Urinary bladder (tissue), 4 donors: Measurements from ENCODE around the gene ZYX. TPM values are rescaled to one million over a fixed set of nuclear protein-coding genes. Genes with fewer than 3 reads are reported as not detected.
"Not testable (repeated sequence)": the region's sequence is repeated elsewhere in the genome, so short reads cannot be mapped to it uniquely, and the experiment has no call there.

Experiments
- DNase-seq: peaks from one replicate; pipeline ENCODE4 v3.0.0-alpha.2; 2015; ENCODE audit errors: extremely low spot score
- H3K27ac ChIP-seq: one replicate; pipeline ENCODE4 v1.5.1; 2013; ENCODE audit warnings: low read depth, mild to moderate bottlenecking, moderate library complexity
- H3K36me3 ChIP-seq: one replicate; pipeline ENCODE4 v1.6.1; 2013; ENCODE audit warnings: mild to moderate bottlenecking, moderate library complexity; ENCODE audit not compliant: insufficient read depth
- H3K4me1 ChIP-seq: one replicate; pipeline ENCODE4 v1.6.1; 2013; ENCODE audit warnings: mild to moderate bottlenecking, moderate library complexity; ENCODE audit not compliant: insufficient read depth
- H3K4me3 ChIP-seq: one replicate; pipeline ENCODE4 v1.5.1; 2013; ENCODE audit warnings: low read depth, low read length
- WGBS: extraction: QIAGEN DNeasy Blood & Tissue Kit; methylation state at CpG from one replicate; pipeline ENCODE4 v1.1.7; 2013; 5-methylcytosine and 5-hydroxymethylcytosine counted together
- polyA plus RNA-seq: library from polyadenylated mRNA; stranded (reverse); fragments of 200-250 nt; gene quantifications from one replicate; pipeline ENCODE4 v1.2.3, GENCODE V29; 2013
- total RNA-seq: library from RNA; depleted of rRNA; stranded (reverse); fragments of >200 nt; gene quantifications from one replicate; pipeline ENCODE4 v1.2.3, GENCODE V29; 2014
- donor health status: healthy with polysubstance abuse.
- donor health status: healthy.

ZYX gene
- total and polyA plus RNA-seq, 2 donors: 37.9 to 386 TPM

DNA sequence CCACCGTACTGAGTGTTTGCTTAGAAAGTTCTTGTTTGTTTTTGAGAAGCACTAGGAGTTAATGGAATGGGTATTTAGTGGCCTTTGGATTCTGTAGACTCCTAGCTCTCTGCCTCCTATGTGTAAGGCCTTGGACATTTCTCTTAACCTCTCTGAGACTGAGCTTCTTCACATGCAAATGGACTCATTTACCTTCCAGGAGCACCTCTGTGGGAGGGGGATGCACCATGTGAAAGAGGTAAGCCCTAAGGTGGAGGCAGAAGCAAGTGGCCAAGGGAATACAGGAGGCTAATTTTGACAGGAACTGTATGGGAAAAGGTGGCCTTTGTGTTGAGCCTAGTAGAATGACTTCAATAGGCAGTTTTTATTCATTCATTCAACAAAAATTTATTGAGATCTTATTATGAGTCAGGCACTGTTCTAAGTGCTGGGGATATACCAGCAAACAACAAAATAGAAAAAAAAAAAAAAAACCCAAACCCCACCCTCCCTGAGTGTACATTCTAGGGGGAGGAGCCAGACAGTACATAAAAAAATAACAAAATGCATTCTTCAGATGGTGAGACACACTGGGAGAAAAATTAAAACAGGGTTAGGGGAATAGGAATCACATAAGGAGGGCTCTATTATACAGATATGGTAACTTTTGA, 36.7 kb downstream of the ZYX start:
- Histone ChIP-seq H3K4me3 (no peak overlapping the region), H3K27ac (no peak overlapping the region), H3K36me3 (no peaks in the 10 kb centered on the region), H3K4me1 (no peaks in the 10 kb centered on the region)
- DNase-seq: no peak
- WGBS: 47% methylated on average over 1 of the region's 1 CpG

DNA sequence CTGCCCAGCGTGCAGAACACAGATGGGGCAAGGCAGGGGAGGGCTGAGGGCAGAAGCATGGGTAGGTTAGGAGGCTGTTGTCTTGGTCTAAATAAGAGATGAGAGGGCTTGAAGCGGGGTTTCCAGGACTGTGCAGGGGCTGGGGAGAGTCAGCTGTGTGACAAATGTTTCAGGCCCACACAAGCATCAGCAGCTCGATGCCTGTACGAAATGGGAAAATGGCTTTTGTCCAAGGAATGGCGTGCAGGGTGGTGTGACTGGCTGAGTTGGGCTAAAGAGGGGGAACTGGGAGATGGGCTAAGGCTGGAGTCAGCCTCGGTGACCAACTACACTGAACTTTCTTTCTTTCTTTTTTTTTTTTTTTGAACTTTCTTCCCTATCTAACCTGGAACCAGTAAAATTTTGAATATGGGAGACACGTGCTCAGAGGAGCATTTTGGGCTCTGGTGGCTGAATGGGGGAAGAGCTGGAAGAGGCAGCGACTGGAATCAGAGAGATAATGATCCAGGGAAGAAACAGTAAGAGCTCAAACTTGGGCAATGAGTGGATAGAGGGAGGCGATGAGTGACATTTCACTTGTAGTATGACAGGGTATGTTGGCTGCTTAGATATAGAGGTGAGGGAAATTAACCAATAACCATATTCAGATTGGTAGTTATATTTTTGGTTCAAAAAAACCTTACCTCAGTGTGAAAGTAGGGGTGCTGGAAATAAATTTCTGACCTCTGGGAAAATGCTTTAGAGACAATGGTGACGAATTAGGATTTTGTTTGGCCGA, 37.7 kb downstream of the ZYX start:
- no peaks in the 10 kb centered on the region for H3K36me3 ChIP-seq
- no peak overlapping the region for H3K27ac ChIP-seq
- H3K4me1 ChIP-seq: no peaks in the 10 kb centered on the region
- no peak overlapping the region for H3K4me3 ChIP-seq
- WGBS: 85% methylated on average over 11 of the region's 11 CpGs
- no peak for DNase-seq

DNA sequence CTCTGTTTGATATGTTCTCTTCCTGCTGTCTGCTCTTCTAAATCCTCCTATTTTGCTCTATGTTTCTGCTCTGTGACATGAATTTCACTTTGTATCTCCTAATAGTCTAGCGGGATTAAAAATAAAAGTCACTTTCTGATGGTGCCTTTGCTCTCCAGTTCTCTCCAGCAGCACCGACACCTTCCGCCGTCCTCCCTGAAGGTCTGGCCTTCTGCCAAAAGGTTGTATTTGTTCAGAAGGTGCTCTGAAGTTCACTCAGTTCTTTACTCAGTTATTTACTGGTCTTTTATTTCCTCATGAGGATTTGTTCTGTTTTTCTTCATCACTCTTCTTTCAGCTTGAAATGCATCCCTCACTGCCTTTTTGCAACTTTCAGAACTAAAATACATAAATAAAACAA, 38.7 kb downstream of the ZYX start:
- H3K36me3 ChIP-seq: no peaks in the 10 kb centered on the region
- 51% methylated on average over 4 of the region's 4 CpGs for WGBS
- H3K27ac ChIP-seq: no peak overlapping the region
- H3K4me3 ChIP-seq: no peak overlapping the region
- no peaks in the 10 kb centered on the region for H3K4me1 ChIP-seq
- DNase-seq: no peak

DNA sequence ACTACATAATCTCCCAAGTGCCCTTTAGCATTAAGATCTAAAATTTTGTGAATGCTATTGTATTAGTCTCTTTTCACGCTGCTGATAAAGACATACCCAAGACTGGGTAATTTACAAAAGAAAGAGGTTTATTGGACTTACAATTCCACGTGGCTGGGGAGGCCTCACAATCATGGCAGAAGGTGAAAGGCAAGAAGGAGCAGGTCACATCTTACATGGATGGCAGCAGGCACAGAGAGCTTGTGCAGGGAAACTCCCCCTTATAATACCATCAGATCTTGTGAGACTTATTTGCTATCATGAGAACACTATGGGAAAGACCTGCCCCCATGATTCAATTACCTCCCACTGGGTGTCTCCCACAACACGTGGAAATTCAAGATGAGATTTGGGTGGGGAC, 39.5 kb downstream of the ZYX start:
- DNase-seq, H3K27ac ChIP-seq, H3K4me3 ChIP-seq, H3K4me1 ChIP-seq, H3K36me3 ChIP-seq: not testable (repeated sequence)
- 48% methylated on average over 3 of the region's 3 CpGs for WGBS

DNA sequence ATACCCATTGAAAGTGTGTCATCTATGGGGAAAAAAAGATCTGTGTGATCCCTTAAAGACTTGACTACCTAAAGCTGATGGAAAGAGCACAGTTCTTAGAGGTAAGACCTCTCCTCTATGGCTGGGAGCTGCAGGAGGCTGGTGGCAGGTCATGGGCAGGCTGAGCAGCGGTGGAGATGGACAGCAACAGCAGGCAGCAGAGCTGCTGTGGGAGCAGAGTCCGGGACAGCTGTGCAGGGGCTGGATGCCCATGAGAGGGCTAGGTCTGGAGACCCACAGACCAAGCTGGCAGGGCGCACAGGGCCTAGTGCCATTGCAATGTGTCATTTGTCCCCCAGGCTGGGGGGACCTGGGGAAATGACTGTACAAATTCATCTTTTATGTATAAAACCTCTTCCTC, 40.9 kb downstream of the ZYX start:
- DNase-seq: no peak
- H3K4me1 ChIP-seq: no peaks in the 10 kb centered on the region
- H3K36me3 ChIP-seq: no peaks in the 10 kb centered on the region
- 94% methylated on average over 3 of the region's 3 CpGs for WGBS
- no peak overlapping the region for H3K27ac ChIP-seq
- H3K4me3 ChIP-seq: no peak overlapping the region

DNA sequence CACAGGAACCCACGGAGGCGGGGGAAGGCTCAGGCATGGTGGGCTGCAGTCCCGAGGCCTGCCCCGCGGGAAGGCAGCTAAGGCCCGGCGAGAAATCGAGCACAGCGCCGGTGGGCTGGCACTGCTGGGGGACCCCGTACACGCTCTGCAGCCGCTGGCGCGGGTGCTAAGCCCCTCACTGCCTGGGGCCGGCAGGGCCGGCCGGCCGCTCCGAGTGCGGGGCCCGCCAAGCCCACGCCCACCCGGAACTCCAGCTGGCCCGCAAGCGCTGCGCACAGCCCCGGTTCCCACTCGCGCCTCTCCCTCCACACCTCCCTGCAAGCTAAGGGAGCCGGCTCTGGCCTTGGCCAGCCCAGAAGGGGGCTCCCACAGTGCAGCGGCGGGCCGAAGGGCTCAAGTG, 43.3 kb downstream of the ZYX start:
- not testable (repeated sequence) for H3K4me1 ChIP-seq, H3K27ac ChIP-seq, H3K4me3 ChIP-seq, DNase-seq, H3K36me3 ChIP-seq
- WGBS: 94% methylated on average over 34 of the region's 34 CpGs

DNA sequence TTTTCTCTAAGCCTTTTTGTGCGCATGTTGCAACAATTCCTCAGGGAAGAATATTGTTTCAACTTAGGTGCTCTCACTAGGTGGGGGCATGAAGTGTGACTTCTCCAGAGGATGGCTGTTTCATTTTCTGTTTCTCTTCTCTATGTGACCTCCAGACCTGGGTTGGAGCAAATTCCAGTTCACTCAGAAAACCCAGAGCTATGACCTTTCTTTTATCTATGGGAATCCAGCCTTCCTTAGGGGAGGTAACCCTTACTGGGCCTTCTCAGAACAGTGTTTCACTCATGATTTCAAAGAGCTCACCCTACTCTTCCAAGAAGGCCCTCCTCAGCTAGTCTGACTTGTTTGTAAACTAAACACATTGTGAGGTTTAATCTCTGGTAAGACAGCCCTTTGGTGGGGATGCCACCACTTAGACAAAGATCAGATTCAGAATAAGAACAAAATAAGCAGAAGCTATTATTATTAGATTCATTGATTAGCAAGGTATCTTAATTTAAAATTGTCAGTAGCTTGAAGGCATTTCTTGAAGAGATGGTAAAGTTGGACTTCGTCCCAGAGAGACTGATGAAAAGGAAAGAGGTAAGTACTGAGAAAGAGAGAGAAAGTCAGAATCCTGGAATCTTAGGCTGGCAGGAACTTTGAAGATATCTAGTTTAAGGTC, 45.5 kb downstream of the ZYX start:
- Histone ChIP-seq H3K4me3 (no peak overlapping the region), H3K36me3 (no peaks in the 10 kb centered on the region), H3K4me1 (no peaks in the 10 kb centered on the region), H3K27ac (no peak overlapping the region)
- 94% methylated on average over 2 of the region's 2 CpGs for WGBS
- DNase-seq: no peak

DNA sequence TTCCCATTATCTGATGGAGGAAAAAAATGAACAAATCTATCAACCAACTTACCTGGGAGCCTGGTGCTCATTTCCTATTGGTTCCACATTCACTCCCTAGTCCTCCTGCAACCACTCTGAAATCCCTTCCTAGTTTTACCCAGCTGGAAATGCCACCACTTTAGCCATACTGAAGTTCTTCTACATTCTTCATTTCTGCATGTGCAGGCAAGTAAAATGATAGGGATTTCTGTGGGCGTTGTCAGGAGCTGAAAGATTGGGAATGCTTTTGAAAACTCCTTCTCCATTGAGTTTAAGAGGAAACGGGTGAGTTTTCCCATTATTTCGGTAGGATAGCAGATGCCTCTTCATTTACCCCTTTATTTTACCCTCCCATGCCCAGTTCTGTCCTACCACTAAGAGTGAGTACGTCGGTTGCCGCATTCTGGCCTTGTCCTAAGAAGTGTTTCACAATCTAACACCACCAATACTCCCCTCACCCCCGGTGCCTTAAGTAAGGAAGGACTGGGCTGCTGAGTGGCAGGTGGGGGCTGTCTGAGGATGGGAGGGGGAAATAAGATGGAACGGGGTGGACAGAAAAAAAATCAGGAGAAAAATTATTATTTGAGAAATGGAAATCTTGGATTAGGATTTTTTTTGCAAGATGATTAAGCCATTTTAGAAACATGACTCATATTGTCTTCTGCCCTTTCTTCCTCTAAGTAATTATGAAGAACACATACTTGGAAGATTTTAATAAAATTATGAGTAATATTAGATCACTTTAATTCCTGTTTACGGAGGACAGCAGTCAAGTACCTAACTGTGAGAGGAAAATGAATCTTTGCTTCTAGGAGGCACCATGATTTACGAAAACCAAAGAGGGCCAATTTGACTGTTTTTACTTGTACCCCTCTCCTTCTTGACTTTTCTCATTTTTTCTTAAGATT, 48.9 kb downstream of the ZYX start:
- 83% methylated on average over 10 of the region's 10 CpGs for WGBS
- no peak for DNase-seq
- no peak overlapping the region for H3K27ac ChIP-seq
- H3K4me1 ChIP-seq: no peaks in the 10 kb centered on the region
- no peaks in the 10 kb centered on the region for H3K36me3 ChIP-seq
- no peak overlapping the region for H3K4me3 ChIP-seq

DNA sequence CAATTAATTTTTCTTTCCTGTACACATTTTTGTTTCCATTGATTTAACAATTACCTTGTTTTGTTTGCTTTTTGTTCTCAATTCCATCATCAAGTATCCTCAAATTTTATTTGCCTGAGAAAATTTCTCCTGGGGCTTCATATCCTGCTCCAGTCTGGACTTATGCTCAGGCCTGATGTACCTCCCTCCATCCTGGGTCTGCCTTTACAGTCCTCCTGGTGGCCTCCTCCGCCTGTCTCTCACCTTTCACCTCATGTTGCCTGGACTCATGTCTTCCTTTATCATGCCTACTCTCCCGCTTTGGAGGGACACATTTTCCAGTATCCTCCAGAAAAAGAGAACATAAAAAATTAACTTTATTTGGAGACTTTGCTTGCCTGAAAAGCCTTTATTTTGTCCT, 50.0 kb downstream of the ZYX start:
- Histone ChIP-seq H3K4me3 (no peak overlapping the region), H3K36me3 (no peaks in the 10 kb centered on the region), H3K4me1 (no peaks in the 10 kb centered on the region), H3K27ac (no peak overlapping the region)
- no peak for DNase-seq
- WGBS: 44% methylated on average over 2 of the region's 2 CpGs

DNA sequence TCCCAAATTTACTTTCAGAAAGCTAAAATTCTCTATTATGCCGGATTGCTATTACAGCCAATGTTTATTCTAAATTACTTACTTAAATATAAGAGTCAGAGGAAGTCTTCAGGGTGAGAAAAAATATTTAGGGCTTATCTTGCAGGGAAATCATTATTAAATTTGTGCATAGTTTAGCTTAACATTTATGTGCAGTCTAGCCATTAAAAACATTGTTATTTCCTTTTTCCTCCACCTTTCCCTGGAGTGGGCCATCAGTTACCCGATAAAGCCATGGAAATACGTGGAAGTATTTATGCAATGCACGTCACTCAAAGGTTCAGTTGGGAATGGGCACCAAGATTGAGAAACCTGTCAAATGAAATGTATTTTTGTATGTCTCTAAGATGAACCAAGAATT, 52.6 kb downstream of the ZYX start:
- no peak overlapping the region for H3K27ac ChIP-seq
- 84% methylated on average over 4 of the region's 4 CpGs for WGBS
- no peak overlapping the region for H3K4me3 ChIP-seq
- H3K36me3 ChIP-seq: no peaks in the 10 kb centered on the region
- no peak for DNase-seq
- H3K4me1 ChIP-seq: no peaks in the 10 kb centered on the region

DNA sequence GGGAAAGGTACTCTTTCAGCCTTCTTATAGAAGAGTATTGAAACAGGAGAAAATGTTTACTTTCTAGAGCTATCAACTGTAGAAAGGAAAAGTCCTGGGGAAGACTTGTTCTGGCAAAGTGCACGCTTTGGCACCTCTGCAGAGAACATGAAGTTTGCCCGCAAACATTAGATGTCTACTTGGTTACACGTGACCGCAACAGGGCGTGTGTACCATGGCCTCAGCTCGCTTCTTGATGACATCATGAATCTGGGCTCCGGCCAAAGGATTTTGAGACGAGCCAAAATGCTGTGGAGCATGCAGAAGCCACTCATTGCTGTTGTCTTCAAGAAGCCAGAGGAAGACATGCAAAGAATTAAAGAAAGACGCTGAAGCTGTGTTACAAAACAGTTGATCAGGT, 53.5 kb downstream of the ZYX start:
- no peak overlapping the region for H3K27ac ChIP-seq
- WGBS: 53% methylated on average over 9 of the region's 9 CpGs
- no peak for DNase-seq
- H3K36me3 ChIP-seq: no peaks in the 10 kb centered on the region
- H3K4me3 ChIP-seq: no peak overlapping the region
- no peaks in the 10 kb centered on the region for H3K4me1 ChIP-seq

DNA sequence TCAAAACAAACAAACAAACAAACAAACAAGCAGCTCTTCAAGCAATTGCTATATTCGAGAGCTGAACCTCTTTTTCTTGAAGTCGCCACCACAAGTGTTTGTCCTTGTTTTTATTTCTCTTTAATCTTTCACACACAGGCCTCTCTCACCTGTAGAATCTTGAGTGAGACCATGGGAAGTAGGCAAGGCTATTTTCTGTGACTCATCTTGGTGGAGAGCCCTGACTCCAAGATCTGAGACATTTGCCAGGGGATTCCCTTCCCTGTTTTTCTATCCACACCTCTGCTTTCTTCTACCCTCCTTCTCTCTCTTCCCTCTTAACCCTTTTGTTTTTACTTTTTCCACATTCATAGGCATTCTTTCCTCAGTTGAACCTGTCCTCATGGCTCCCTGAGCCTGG, 54.1 kb downstream of the ZYX start:
- H3K36me3 ChIP-seq: no peaks in the 10 kb centered on the region
- H3K4me3 ChIP-seq: no peak overlapping the region
- DNase-seq: no peak
- H3K4me1 ChIP-seq: no peaks in the 10 kb centered on the region
- no peak overlapping the region for H3K27ac ChIP-seq
- WGBS: 91% methylated on average over 2 of the region's 2 CpGs

DNA sequence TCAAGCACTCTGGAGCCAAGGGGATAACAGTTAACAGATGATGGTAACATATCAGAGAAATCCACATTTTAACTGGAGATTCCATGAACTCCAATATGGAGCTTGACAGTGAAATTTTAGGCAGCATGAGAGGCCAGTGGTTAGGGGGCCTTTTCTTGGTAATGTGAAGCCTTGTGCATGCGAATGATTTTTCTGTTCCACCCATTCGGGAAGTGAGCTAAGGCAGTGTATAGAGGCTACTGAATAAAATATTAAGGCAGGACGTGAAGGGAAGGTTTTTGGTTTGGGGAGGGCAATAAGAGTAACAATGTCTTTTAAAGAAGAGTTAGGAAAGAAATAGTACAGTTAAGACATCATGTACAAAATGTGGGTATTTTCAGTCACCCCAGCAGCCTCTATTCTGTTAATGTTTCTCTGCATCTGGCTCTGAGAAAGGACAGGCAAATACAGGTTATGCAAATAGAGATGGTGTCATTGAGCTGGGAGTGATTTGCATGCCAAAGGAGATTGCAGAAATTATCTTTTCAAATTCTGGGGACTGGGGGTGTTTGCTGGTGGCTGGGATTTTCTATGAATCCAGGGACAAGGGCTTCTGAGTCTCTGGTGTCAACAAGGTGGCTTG, 55.3 kb downstream of the ZYX start:
- Histone ChIP-seq H3K4me3 (no peak overlapping the region), H3K36me3 (no peaks in the 10 kb centered on the region), H3K4me1 (no peaks in the 10 kb centered on the region), H3K27ac (no peak overlapping the region)
- WGBS: 88% methylated on average over 3 of the region's 3 CpGs
- DNase-seq: no peak
